Stomach (tissue), 4 donors: ENCODE results near the gene BTNL8.

Source experiments
- EP300 ChIP-seq: sonication (generic); formaldehyde crosslinking; IDR thresholded peaks from one replicate; pipeline ENCODE4 v1.6.1; 2017; ENCODE audit warnings: antibody characterized with exemption
- POLR2A ChIP-seq, 4 donors: fragments of 450-650 bp; IDR thresholded peaks; one replicate each; pipeline ENCODE4 v1.6.1; 2016; ENCODE audit warnings: antibody characterized with exemption in 4 of 4, control low read depth in 2 of 4, mild to moderate bottlenecking in 1 of 4, moderate library complexity in 1 of 4
- POLR2AphosphoS5 ChIP-seq, 3 donors: sonication (generic); formaldehyde crosslinking; IDR thresholded peaks; one replicate each; pipeline ENCODE4 v1.6.1; 2016; ENCODE audit warnings: antibody characterized with exemption in 3 of 3
- TF ChIP-seq, protein P1 (sequence below), 7 experiments: fragments of 450-650 bp in 4 of 7; fragments of 200-600 bp in 3 of 7; sonication (generic) in 3 of 7; IDR thresholded peaks; one replicate each; pipeline ENCODE4 v1.5.1; 2016 to 2019; ENCODE audit warnings: antibody characterized with exemption in 7 of 7, control low read depth in 2 of 7, mild to moderate bottlenecking in 1 of 7

DNA sequence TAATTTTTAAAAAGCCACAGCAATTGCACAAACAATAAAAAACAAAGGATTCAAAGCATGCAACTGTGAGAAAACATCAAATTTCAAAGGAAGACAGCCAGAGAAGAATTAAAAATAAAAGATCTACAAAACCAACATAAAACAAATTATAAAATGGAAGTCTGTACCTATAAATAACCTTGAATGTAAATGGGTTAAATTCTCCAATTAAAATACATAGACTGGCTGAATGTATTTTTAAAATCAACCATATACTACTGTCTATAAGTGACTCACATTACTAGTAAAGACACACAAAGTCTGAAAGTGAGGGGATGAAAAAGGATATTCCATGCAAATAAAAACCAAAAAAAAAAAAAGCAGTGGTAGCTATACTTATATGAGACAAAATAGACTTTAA lies 33.7 kb downstream of the BTNL8 start:
- TF ChIP-seq, protein P1, sequence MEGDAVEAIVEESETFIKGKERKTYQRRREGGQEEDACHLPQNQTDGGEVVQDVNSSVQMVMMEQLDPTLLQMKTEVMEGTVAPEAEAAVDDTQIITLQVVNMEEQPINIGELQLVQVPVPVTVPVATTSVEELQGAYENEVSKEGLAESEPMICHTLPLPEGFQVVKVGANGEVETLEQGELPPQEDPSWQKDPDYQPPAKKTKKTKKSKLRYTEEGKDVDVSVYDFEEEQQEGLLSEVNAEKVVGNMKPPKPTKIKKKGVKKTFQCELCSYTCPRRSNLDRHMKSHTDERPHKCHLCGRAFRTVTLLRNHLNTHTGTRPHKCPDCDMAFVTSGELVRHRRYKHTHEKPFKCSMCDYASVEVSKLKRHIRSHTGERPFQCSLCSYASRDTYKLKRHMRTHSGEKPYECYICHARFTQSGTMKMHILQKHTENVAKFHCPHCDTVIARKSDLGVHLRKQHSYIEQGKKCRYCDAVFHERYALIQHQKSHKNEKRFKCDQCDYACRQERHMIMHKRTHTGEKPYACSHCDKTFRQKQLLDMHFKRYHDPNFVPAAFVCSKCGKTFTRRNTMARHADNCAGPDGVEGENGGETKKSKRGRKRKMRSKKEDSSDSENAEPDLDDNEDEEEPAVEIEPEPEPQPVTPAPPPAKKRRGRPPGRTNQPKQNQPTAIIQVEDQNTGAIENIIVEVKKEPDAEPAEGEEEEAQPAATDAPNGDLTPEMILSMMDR (IDR thresholded peaks at IDR 0.05), result no peak
- TF ChIP-seq POLR2A (IDR thresholded peaks at IDR 0.05) (no peak), POLR2AphosphoS5 (IDR thresholded peaks at IDR 0.05) (no peak), EP300 (no peak)
